Fibroblast of skin of left quadriceps (primary cell): Measurements from ENCODE around the gene TRPV2.
"Not testable (repeated sequence)": the region's sequence is repeated elsewhere in the genome, so short reads cannot be mapped to it uniquely, and the experiment has no call there.

Experiments
- DNase-seq, 2 experiments: peaks; one replicate each; pipeline ENCODE4 v3.0.0-alpha.2; 2013; ENCODE audit warnings: low read depth in 2 of 2

The TRPV2 gene, protein sequence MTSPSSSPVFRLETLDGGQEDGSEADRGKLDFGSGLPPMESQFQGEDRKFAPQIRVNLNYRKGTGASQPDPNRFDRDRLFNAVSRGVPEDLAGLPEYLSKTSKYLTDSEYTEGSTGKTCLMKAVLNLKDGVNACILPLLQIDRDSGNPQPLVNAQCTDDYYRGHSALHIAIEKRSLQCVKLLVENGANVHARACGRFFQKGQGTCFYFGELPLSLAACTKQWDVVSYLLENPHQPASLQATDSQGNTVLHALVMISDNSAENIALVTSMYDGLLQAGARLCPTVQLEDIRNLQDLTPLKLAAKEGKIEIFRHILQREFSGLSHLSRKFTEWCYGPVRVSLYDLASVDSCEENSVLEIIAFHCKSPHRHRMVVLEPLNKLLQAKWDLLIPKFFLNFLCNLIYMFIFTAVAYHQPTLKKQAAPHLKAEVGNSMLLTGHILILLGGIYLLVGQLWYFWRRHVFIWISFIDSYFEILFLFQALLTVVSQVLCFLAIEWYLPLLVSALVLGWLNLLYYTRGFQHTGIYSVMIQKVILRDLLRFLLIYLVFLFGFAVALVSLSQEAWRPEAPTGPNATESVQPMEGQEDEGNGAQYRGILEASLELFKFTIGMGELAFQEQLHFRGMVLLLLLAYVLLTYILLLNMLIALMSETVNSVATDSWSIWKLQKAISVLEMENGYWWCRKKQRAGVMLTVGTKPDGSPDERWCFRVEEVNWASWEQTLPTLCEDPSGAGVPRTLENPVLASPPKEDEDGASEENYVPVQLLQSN

DNA sequence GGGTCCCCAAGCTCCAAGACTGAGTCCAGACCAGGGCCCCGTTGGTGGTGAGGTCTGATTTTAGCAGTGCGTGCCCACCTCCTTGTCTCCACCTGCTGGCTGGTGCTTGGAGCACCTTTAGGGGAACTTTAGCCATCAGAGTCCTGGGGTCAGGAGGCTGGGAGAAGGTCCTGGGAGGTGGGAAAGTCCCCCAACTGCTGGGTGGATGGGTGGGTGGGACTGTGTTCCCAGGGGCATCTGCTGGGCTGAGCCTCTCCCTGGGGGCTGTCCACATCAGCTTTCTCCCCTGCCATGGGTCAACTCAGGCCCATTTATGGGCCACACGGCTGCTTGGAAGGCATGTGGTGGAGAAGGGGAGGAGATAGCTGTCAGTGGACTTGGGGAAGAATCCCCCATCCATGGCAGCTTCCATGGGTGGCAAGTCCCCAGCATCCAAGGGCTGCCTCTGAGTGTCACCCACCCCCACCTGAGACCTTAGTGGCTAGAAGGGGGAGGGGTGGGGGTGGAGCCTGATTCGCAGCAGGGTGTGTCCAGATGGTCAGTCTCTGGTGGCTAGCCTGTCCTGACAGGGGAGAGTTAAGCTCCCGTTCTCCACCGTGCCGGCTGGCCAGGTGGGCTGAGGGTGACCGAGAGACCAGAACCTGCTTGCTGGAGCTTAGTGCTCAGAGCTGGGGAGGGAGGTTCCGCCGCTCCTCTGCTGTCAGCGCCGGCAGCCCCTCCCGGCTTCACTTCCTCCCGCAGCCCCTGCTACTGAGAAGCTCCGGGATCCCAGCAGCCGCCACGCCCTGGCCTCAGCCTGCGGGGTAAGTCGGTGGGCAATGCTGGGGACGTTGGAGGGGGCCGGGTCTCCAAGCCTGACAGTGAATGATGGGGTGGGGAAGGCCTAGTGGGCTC is at the start of gene TRPV2:
Gene TRPV2 (plus strand): TSS at position 541 of the 894 bp plus-strand sequence. CDS start 2,098 bp downstream, outside the sequence.
- no peak for DNase-seq

DNA sequence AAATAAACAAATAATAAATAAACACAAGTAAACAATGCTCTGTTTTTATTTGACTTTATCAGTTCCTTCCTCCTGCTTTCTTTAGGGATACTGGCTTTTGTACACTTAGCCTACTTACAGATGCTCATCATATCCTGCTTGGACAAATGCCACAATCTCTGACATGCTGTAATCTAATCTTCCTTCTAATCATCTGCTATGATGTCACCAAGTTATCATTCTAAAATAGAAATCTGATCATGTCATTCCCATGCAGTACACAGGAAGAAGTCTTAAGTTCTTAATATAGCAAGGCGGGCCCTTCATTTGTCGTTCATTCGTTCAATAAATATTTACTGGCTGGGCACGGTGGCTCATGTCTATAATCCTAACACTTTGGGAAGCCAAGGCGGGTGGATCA is 43.6 kb upstream of the TRPV2 start:
- peak; percentile 61 to 66 for DNase-seq

DNA sequence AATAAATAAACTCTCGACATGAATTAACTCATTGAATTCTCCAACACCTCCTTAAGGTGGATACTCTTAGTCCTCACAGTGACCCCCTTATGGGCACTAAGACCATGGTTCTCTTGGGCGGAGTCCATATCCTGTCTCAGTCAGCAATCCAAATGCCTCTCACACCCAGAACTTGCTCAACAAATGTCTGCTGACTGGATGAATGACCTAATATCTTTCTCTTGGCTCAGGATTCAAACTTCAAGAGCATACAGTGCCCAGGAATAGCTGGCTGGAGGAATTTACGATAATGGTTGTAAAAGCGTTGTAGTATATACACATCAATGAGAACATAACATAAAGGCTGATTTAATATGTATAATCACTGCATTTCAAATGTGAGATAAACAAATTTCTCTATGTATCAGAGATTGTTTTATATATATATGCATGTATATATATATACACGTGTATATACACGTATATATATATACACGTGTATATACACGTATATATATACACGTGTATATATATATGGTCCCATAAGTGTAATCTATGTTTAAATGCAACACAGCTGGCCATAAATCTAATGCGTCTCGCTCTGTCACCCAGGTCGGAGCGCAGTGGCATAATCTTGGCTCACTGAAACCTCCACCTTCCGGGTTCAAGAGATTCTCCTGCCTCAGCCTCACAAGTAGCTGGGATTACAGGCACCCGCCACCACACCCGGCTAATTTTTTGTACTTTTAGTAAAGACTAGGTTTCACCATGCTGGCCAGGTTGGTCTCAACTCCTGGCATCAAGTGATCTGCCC is 41.0 kb upstream of the TRPV2 start:
- no peak for DNase-seq

DNA sequence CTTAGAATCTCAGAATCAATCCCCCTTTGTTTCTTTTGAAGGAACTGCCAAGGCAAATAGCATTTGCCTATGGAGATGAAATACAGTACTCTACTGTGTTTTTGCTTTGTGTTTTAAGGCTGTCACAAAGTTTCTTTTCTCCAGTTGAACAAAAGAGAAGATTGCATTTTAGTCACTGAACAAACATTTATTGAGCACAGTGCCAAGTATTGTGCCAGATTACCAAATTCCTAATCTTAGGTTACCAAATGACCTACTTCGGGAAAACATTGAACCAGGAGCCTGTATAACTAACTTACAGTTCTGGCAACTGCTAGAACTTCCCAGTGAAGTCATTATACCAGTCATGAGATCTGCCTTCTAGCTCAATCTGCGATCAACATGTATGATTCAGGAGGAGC is 37.4 kb upstream of the TRPV2 start:
- no peak for DNase-seq

DNA sequence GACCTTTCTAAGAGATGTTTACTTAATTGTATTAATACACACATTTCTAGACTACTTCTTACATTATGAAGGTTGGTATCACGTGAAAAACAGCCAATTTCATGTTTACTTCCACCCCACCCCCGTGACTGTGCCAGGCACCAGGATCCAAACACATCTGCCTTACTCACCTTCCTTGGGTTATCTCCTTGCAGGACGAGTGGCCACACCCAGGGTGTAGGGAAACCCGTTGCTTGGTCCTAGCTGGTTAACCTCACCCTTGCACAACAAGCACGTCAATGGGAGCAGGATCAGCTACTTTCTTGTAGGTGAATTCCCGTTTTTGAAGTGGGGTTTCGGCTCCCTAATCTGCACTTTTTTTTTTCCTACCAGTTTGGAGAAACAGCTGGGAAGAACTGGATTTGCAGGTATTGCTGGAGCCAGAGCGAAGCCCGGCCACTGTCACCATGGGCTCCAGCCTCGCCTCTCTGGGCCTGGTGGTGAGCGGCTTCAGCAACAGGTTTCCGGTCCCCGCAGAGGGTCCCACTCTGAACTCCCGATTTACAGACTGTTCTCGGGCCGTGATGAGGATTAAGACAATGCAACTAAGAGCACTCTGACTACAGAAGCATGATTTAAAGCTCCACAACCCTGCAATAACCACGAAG is 36.6 kb upstream of the TRPV2 start:
- no peak for DNase-seq

DNA sequence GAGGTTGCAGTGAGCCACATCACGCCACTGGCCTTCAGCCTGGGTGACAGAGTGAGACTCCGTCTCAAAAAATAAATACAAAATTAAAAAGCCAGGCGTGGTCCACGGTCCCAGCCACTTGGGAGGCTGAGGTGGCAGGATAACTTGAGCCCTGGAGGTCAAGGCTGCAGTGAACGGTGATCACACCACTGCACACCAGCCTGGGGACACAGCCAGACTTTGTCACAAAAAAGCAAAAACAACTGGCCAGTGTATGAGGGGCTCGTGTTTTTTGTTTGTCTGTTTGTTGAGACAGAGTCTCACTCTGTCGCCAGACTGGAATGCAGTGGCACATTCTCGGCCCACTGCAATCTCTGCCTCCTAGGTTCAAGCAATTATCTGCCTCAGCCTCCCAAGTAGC is 35.7 kb upstream of the TRPV2 start:
- no peak for DNase-seq

DNA sequence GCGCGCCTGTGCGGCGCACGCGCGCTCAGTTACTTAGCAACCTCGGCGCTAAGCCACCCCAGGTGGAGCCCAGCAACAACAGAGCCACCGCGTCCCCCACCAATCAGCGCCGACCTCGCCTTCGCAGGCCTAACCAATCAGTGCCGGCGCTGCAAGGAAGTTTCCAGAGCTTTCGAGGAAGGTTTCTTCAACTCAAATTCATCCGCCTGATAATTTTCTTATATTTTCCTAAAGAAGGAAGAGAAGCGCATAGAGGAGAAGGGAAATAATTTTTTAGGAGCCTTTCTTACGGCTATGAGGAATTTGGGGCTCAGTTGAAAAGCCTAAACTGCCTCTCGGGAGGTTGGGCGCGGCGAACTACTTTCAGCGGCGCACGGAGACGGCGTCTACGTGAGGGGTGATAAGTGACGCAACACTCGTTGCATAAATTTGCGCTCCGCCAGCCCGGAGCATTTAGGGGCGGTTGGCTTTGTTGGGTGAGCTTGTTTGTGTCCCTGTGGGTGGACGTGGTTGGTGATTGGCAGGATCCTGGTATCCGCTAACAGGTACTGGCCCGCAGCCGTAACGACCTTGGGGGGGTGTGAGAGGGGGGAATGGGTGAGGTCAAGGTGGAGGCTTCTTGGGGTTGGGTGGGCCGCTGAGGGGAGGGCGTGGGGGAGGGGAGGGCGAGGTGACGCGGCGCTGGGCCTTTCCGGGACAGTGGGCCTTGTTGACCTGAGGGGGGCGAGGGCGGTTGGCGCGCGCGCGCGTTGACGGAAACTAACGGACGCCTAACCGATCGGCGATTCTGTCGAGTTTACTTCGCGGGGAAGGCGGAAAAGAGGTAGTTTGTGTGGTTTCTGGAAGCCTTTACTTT is 34.5 kb upstream of the TRPV2 start, which contains the start of gene UBB:
Gene UBB (plus strand): TSS at position 452 of the 856 bp plus-strand sequence. CDS start 817 bp downstream, outside the sequence.
- peak; percentile 96 to 97 for DNase-seq

DNA sequence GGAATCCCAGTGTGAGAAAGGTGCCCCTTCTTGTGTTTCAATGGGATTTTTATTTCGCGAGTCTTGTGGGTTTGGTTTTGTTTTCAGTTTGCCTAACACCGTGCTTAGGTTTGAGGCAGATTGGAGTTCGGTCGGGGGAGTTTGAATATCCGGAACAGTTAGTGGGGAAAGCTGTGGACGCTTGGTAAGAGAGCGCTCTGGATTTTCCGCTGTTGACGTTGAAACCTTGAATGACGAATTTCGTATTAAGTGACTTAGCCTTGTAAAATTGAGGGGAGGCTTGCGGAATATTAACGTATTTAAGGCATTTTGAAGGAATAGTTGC is 33.9 kb upstream of the TRPV2 start:
- DNase-seq: no peak

DNA sequence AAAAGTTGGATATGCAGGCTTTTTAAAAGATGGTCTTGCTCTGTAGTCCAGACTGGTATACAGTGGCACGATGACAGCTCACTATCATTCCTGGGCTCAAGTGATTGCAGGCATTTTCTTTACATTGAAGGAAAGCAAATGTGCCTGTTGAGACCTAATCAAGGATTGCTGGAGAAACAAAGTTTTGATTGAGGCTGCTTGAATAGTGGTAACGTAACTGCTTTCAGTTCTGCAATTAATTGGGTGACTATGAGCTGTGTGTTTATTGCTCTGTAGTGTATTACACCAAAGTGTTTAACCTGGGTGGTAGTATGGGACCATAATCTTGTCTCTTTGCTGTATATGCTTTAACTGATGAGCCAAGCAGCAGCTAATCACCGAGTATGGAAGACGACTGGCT is 32.2 kb upstream of the TRPV2 start:
- DNase-seq: no peak

DNA sequence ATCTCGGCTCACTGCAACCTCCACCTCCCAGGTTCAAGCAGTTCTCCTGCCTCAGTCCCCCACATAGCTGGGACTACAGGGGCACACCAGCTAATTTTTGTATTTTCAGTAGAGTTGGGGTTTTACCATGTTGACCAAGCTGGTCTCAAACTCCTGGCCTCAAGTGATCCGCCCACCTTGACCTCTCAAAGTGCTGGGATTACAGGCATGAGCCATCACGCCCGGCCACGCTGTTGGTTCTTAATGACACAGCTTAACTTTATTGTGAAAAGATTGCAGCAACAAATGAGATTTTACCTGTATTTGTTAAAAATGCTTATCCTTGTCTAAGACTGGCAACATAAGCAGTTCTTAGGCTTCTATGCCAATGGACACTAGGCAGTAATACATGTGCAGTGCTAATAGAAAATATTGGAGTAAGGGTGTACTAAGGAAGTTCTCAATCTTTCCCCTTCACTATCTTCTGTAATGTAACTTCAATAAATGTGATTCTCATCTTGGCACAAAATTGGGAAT is 31.5 kb upstream of the TRPV2 start:
- no peak for DNase-seq

DNA sequence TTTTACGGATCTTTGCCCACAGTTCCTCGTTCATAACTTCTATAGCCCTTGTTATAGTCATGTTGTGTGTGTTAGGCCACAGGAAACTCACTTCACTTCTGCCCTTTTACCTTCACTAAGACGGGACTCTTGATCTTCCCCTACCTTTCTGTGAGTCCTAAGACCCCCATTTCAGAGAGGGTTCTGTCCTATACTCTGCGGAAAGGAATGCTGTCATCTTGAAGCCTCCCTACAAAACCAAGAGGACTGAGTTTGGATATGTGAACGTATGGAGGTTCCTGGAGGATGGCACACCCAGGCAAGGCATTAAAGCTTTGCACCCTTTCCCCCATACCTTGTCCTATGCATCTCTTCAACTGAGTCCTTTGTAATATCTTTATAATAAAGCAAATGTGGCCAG is 30.8 kb upstream of the TRPV2 start:
- DNase-seq: no peak

DNA sequence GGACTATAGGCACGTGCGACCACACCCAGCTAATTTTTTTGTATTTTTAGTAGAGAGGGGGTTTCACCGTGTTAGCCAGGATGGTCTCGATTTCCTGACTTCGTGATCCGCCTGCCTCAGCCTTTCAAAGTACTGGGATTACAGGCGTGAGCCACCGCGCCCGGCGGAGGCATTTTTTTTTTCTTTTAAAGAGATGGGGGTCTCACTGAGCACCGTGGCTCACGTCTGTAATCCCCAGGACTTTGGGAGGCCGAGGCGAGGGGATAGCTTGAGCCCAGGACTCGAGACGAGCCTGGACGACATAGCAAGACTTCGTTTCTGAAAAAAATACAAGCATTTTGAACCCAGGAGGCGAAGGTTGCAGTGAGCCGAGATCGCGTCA is 29.3 kb upstream of the TRPV2 start:
- DNase-seq: not testable (repeated sequence)

DNA sequence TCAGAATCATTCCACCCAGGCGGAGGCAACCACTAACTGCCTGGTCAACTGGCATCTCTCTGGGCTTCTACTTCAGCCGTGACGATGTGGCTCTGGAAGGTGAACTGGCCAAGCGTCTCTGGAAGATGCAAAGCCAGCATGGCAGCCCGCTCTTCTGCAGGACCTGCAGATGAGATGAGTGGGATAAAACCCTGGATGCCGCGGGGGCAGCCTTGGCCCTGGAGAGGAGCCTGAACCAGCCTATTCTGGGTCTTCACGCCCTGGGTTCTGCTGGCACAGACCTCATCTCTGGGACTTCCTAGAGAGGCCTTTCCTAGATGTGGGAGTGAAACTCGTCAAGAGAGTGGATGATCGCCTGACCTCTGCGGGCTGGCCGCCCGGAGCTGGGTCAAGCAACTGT is 23.9 kb upstream of the TRPV2 start:
- no peak for DNase-seq

DNA sequence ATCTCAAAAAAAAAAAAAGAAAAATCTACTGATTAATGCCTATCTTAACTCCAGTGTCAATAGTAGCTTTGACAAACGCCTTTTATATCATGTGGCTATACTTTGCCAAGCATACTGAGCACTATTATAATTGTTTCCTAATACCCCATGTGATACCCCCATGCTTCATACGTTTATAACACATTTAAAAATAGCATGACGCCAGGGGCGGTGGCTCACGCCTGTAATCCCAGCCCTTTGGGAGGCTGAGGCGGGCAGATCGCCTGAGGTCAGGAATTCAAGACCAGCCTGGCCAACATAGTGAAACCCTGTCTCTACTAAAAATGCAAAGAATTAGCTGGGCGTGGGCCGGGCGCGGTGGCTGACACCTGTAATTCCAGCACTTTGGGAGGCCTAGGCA is 22.9 kb upstream of the TRPV2 start:
- not testable (repeated sequence) for DNase-seq

DNA sequence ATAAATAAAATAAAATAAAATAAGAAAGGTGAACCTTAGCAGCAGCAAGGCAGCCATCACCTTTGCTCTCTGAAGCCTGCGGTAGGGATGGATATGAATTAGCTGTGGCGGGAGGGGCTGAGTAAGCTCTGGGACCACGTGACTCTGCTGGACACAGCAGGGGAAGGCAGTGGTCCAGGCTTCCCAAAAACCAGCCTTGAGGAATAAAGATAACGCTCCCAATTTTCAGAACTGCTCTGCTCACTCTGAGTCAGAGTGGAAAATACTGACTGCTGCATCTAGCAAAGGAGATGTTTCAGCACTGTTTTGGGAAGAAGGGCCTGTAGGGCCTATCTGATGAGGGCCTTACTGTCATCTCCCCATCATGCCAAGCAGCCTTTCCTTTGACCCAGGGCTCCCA is 19.5 kb upstream of the TRPV2 start:
- not testable (repeated sequence) for DNase-seq

DNA sequence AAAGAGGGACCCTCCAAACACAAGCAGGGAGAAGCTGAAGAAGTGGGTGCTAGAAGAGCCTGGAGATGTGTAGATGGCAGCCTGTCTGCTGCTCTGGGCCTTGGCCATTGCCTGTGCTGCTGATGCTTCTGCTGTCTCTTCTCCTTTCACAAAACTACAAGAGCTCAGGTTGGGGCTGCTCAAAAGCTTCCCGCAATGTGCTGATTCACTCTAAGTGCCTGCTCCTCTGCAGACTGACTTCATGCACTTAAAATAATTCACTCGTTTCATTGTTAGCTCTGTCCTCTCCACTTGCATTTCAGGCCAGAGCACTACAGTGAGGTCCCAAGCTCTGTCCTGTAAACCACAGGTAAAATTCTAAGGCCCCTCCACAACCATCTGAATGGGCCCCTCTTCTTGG is 18.7 kb upstream of the TRPV2 start:
- not testable (repeated sequence) for DNase-seq

DNA sequence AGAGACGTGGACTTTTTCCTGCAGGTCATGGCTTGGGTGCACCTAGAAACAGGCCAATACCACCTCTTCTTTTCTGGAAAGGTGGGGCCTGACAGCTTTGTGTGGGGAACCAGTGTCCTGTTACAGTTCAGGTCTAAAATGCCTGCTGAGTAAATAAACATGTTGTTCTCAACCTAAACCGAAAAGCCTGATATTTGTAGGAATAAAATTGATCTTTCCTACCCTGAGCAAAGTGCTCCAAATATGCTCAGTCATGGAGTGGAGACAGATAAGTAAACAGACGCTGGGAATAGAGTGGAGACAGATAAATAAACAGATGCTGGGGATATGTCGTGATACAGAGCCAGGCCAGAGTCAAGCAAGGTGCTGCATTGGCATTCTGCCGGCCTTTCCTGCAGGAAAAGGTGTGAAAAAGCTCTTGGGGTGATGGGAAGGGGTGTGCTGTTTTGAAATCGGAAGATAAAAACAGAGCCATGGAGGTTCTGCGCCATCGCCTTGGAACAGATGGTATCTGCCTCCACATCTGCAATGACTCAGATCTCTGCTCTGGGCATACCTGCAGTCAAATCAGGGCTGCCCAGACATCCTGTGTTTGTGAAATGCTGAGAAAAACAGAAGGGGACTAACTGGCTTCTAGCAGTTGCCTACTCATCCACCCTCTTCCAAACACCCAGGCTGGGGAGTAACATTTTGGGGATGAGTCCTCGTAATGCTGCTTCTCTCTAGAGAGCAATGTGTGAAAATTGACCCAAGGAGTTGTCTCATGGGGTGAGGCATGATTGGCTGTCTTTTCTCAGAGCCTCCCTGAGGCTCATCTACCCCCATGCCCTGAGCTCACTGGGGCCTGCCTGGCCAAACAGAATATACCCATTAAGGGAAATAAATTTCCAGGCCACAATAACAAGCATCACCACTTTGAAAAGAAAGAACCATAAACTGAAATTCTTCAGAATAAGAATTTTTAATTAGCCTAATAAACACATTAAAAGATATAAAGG is 16.8 kb upstream of the TRPV2 start:
- no peak for DNase-seq

DNA sequence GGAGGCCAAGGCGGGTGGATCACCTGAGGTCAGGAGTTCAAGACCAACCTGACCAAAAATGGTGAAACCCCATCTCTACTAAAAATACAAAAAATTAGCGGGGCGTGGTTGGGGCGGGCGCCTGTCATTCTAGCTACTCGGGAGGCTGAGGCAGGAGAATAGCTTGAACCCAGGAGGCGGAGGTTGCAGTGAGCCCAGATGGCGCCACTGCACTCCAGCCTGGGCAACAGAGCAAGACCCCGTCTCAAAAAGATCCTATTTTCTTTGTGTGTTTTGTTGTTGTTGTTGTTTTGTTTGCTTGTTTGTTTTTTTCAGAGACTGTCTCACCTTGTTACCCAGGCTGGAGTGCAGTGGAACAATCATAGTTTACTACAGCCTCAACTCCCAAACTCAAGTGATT is 11.5 kb upstream of the TRPV2 start:
- not testable (repeated sequence) for DNase-seq
